Choroid plexus epithelial cell (primary cell): ENCODE measurements around the gene IL4I1.
A peak's percentile ranks its signal among the peaks of the same experiment; 100 is the strongest.
"Not testable (repeated sequence)": the region's sequence is repeated elsewhere in the genome, so short reads cannot be mapped to it uniquely, and the experiment has no call there.

ENCODE experiments used
- DNase-seq: peaks from one replicate; pipeline ENCODE4 v3.0.0-alpha.2; 2010; ENCODE audit warnings: low read depth
- H3K4me3 ChIP-seq: 2 replicates; pipeline ENCODE4 v1.5.1; 2011; ENCODE audit warnings: low read depth, mild to moderate bottlenecking, control low read depth, low read length, moderate library complexity
- TF ChIP-seq, protein P1 (sequence below): conservative IDR thresholded peaks from 2 replicates; pipeline ENCODE4 v1.5.1; 2011; ENCODE audit warnings: low read depth, mild to moderate bottlenecking, control low read depth, inconsistent platforms, low read length, moderate library complexity

IL4I1 gene

GRCh38 chr19:49896863-49897621 lies at the start of gene IL4I1:
IL4I1 (minus strand) TSS chr19:49896887; CDS start chr19:49896160, 727 bp downstream.
- no peak within 1 kb of the TSS for H3K4me3 ChIP-seq
- no peak for DNase-seq
- TF ChIP-seq, protein P1, sequence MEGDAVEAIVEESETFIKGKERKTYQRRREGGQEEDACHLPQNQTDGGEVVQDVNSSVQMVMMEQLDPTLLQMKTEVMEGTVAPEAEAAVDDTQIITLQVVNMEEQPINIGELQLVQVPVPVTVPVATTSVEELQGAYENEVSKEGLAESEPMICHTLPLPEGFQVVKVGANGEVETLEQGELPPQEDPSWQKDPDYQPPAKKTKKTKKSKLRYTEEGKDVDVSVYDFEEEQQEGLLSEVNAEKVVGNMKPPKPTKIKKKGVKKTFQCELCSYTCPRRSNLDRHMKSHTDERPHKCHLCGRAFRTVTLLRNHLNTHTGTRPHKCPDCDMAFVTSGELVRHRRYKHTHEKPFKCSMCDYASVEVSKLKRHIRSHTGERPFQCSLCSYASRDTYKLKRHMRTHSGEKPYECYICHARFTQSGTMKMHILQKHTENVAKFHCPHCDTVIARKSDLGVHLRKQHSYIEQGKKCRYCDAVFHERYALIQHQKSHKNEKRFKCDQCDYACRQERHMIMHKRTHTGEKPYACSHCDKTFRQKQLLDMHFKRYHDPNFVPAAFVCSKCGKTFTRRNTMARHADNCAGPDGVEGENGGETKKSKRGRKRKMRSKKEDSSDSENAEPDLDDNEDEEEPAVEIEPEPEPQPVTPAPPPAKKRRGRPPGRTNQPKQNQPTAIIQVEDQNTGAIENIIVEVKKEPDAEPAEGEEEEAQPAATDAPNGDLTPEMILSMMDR: no peak

- H3K4me3 ChIP-seq: no peak overlapping the region
- TF ChIP-seq, protein P1: no peak
- DNase-seq: no peak
Observed at GRCh38 chr19:49946415-49946814, 49.7 kb upstream of the IL4I1 start.

DNA sequence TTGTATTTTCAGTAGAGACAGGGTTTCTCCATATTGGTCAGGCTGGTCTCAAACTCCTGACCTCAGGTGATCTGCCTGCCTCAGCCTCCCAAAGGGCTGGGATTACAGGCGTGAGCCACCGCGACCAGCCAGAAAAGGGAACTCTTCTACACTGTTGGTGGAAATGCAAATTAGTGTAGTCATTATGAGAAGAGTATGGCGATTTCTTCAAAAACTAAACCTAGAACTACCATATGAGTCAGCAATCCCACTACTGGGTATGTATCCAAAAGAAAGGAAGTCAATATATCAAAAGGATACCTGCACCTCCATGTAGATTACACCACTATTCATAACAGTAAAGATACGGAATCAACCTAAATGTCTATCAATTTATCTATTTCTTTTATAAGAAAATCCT lies 47.9 kb upstream of the IL4I1 start:
- DNase-seq, H3K4me3 ChIP-seq: not testable (repeated sequence)

- DNase-seq: no peak
- TF ChIP-seq, protein P1: no peak
- H3K4me3 ChIP-seq: no peak overlapping the region
Observed at GRCh38 chr19:49940482-49940791, 43.8 kb upstream of the IL4I1 start.

DNA sequence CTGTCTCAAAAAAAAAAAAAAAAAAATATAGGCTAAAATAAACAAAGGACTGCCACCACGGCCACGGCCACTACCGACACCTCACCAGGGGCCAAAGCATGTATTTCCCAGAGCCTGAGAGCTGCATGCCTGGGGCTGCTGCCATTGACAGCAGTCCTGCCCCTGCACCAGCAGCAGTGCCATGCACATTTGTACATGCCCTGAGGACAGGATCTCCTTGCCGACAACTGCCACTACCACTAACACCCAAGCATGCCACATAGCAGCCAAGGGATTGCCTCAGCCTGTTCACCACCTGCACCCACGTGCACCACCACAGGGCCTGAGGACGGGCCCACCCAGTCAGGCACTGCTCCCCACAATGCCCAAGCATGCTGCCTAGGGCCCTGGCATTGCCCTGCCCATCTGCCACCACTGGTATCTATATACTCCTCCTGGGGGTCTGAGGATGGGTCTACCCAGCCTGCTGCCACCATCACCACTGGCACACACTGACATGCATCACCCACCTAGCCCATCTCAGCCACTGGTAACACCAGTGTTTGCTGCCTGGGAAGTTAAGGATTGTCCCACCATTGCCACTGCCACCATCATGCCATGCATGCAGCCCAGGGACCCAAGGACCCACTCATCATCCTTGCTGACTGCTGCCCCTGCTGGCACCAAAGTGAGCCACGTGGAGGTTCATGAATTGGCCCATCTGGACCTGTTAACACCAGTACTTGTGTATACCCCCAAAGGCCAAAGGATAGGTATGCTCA lies 43.2 kb upstream of the IL4I1 start:
- no peak overlapping the region for H3K4me3 ChIP-seq
- DNase-seq: no peak
- TF ChIP-seq, protein P1: peak; percentile 29

DNA sequence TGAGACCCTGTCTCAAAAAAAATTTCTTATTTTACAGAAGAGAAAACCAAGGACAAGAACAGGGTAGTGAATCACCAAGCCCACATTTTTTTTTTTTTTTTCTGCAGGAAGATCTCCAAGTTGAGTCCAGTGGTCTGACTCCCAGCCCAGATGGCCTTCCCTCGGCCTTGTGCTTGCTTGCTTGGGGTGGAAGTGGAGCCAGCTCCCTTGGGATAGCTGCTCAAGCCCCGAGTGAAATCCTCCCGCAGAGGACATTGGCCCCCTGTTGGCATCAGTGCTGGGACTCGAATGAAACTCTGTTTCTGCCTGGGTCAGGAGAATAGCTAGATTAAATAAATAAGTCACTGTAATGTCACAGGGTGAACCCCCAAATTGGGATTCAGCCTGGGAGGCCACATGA lies 42.0 kb upstream of the IL4I1 start:
- H3K4me3 ChIP-seq: no peak overlapping the region
- no peak for DNase-seq
- TF ChIP-seq, protein P1: no peak

GRCh38 chr19:49937750-49938381 lies 41.2 kb upstream of the IL4I1 start:
- TF ChIP-seq, protein P1: peak; percentile 98
- peak overlapping the region; percentile 0 for H3K4me3 ChIP-seq
- peak; percentile 76 for DNase-seq
